GM12878 (cell line): ENCODE data around the gene RIC1. TPM values are rescaled to one million over a fixed set of nuclear protein-coding genes. Genes with fewer than 3 reads are reported as not detected.
A peak's percentile ranks its signal among the peaks of the same experiment; 100 is the strongest.

ENCODE experiments used
- ATAC-seq: fragments of 200-7000 bp; cut with Tn5 transposase; 3 replicates; pipeline ENCODE4 v1.9.1; 2020; ENCODE audit warnings: mild to moderate bottlenecking, moderate library complexity
- BruUV-seq: library from RNA; stranded (reverse); fragments of 400-500 nt; replicated peaks from 2 replicates; lab custom pipeline; 2021; lab: Mats Ljungman, UMichigan
- CTCF ChIA-PET: fragments of 300-600 bp; sonication (Branson Sonifier 250); formaldehyde crosslinking; extraction: SDS; loops from one replicate; lab custom pipeline; 2021; ENCODE audit warnings: inconsistent platforms; lab: Yijun Ruan, JAX
- POLR2A ChIA-PET: fragments of 350-600 bp; formaldehyde crosslinking; extraction: SDS; loops from one replicate; lab custom pipeline; 2021; ENCODE audit warnings: inconsistent platforms; lab: Charles Lee
- RAD21 ChIA-PET: fragments of 300-600 bp; sonication (Branson Sonifier 250); formaldehyde crosslinking; loops from one replicate; lab custom pipeline; 2023; ENCODE audit warnings: antibody characterized with exemption; ENCODE audit not compliant: unreplicated experiment; lab: Charles Lee
- SMC1A ChIA-PET: fragments of 300-600 bp; sonication (Branson Sonifier 250); formaldehyde crosslinking; loops from one replicate; lab custom pipeline; 2023; ENCODE audit not compliant: unreplicated experiment, uncharacterized antibody; lab: Charles Lee
- DNase-seq: peaks from one replicate; pipeline ENCODE4 v3.0.0-alpha.2; 2011; ENCODE audit warnings: low read depth, low spot score
- FAIRE-seq: peaks from 3 replicates; lab custom pipeline; 2011; peaks lifted over from hg19 to GRCh38; lab: Jason Lieb, UNC
- H2AFZ ChIP-seq: 2 replicates; pipeline ENCODE4 v1.6.0; 2011; ENCODE audit warnings: low read depth, low read length, control low read depth; ENCODE audit not compliant: control insufficient read depth
- H3K27ac ChIP-seq: 2 replicates; pipeline ENCODE4 v1.5.1; 2011; ENCODE audit warnings: control low read depth; ENCODE audit not compliant: control insufficient read depth, insufficient read depth
- H3K27me3 ChIP-seq, 2 experiments: replicated peaks in 1 of 2; 2 replicates each; pipeline versions ENCODE4 v1.6.0 to v1.6.1; 2011; ENCODE audit warnings: low read length in 1 of 2; ENCODE audit not compliant: control insufficient read depth in 2 of 2, insufficient read depth in 2 of 2
- H3K36me3 ChIP-seq, 2 experiments: 2 replicates each; pipeline ENCODE4 v1.5.1; 2011; ENCODE audit warnings: low read length in 1 of 2; ENCODE audit not compliant: control insufficient read depth in 2 of 2, insufficient read depth in 2 of 2
- H3K4me1 ChIP-seq: 2 replicates; pipeline ENCODE4 v1.6.1; 2011; ENCODE audit warnings: mild to moderate bottlenecking, low read length, moderate library complexity, mixed read lengths; ENCODE audit not compliant: control insufficient read depth, insufficient read depth
- H3K4me2 ChIP-seq: 2 replicates; pipeline ENCODE4 v1.6.0; 2011; ENCODE audit warnings: control low read depth; ENCODE audit not compliant: control insufficient read depth, insufficient read depth
- H3K4me3 ChIP-seq: fragments of 200-600 bp; sonication (generic); 2 replicates; pipeline ENCODE4 v1.5.1; 2016
- H3K79me2 ChIP-seq: 2 replicates; pipeline ENCODE4 v1.6.0; 2011; ENCODE audit warnings: low read length; ENCODE audit not compliant: control insufficient read depth, insufficient read depth
- H3K9ac ChIP-seq: 2 replicates; pipeline ENCODE4 v1.8.0; 2011; ENCODE audit warnings: low read length, control low read depth, mixed read lengths; ENCODE audit not compliant: control insufficient read depth, insufficient read depth
- H3K9me3 ChIP-seq: replicated peaks from 3 replicates; pipeline ENCODE4 v1.5.1; 2011; ENCODE audit warnings: mild to moderate bottlenecking, low read length; ENCODE audit not compliant: control insufficient read depth, insufficient read depth
- H4K20me1 ChIP-seq: 2 replicates; pipeline ENCODE4 v1.6.0; 2011; ENCODE audit not compliant: control insufficient read depth, insufficient read depth
- ATF2 ChIP-seq: IDR thresholded peaks from 2 replicates; pipeline ENCODE4 v1.6.1; 2012; ENCODE audit warnings: low read length, inconsistent platforms
- E2F4 ChIP-seq: IDR thresholded peaks from 2 replicates; pipeline ENCODE4 v1.6.1; 2012; ENCODE audit warnings: low read depth, low read length, improper control_type of control experiment
- FOXM1 ChIP-seq: IDR thresholded peaks from 2 replicates; pipeline ENCODE4 v1.6.1; 2012; ENCODE audit warnings: low read depth, mild to moderate bottlenecking, inconsistent platforms, low read length, moderate library complexity
- HSF1 ChIP-seq: fragments of 150-350 bp; IDR thresholded peaks from 2 replicates; pipeline ENCODE4 v1.6.1; 2014; ENCODE audit warnings: mild to moderate bottlenecking, low read depth, low read length
- JUNB ChIP-seq: IDR thresholded peaks from 2 replicates; pipeline ENCODE4 v1.6.1; 2016; ENCODE audit warnings: antibody characterized with exemption, mild to moderate bottlenecking
- TCF12 ChIP-seq: IDR thresholded peaks from 2 replicates; pipeline ENCODE4 v1.6.1; 2011; ENCODE audit warnings: low read depth, mild to moderate bottlenecking, low read length
- WGBS: methylation state at CpG from one replicate; pipeline ENCODE4 v1.1.6; 2016; ENCODE audit warnings: low lambda C conversion rate; ENCODE audit not compliant: insufficient replicate concordance, insufficient coverage; ENCODE audit errors: missing lambda C conversion rate; 5-methylcytosine and 5-hydroxymethylcytosine counted together
- in situ Hi-C: fragments of 300-500 bp; cut with MboI; formaldehyde crosslinking; loops from 9 replicates; pipeline ENCODE4 v1.14.3; 2018; ENCODE audit warnings: mixed read lengths
- intact Hi-C: fragments of 100-400 bp; cut with micrococcal nuclease; formaldehyde crosslinking; loops from one replicate; pipeline ENCODE4 v1.14.2; 2022; ENCODE audit not compliant: unreplicated experiment
- polyA plus RNA-seq, 11 experiments: library from polyadenylated mRNA; depleted of rRNA in 4 of 11; unstranded in 6 of 11; stranded (reverse) in 5 of 11; fragments of >200 nt; fragmentation: Nextera tagmentation in 4 of 11; fragmentation: Illumina TruSeq in 1 of 11; extraction: Ambion mirVana in 4 of 11; extraction: Trizol in 1 of 11; gene quantifications; 1 replicate in 1 of 11; 2 replicates in 10 of 11; pipeline versions ENCODE4 v1.2.1 to v1.2.3, GENCODE V29; 2011 to 2016; ENCODE audit warnings: inconsistent platforms in 2 of 11, missing spikeins in 2 of 11, low read depth in 1 of 11
- total RNA-seq, 4 experiments: library from RNA; depleted of rRNA in 3 of 4; stranded (reverse); fragments of >200 nt in 3 of 4; fragmentation: Illumina TruSeq in 1 of 4; extraction: Trizol in 1 of 4; gene quantifications; 2 replicates each; pipeline versions ENCODE4 v1.2.1 to v1.2.3, GENCODE V29; 2013 to 2021

The RIC1 gene
- total and polyA plus RNA-seq, 10 of the 15 experiments (the other 5 are each of a cell fraction or from before 2014, with no cell fraction given) = 6.2 to 59.8 (median 33.3) TPM

GRCh38 chr9:5644501-5644900 lies 15.6 kb downstream of the RIC1 start:
- H3K79me2 ChIP-seq = peaks cover 93% of the 10 kb centered on the region
- no peak for FAIRE-seq
- no peak overlapping the region for H3K9ac ChIP-seq
- H3K27ac ChIP-seq = no peak overlapping the region
- in situ Hi-C loops (no loop called here), intact Hi-C loops (no loop called here)
- TSS peak; percentile 2 for BruUV-seq
- 100% methylated on average over 1 of the region's 1 CpG for WGBS
- POLR2A ChIA-PET = interaction anchor here (0.9 to 1.0 kb wide), 2 partner anchors 12 to 56 kb away, joined by 3 read pairs; no protein-coding TSS in a partner anchor
- no peak overlapping the region for H3K4me2 ChIP-seq
- H2AFZ ChIP-seq = no peak overlapping the region
- ATAC-seq = peak; percentile 60
- CTCF ChIA-PET = no interaction called here
- no peak overlapping the region for H3K4me3 ChIP-seq
- no peaks in the 10 kb centered on the region for H3K27me3 ChIP-seq
- H3K9me3 ChIP-seq = peaks cover 20% of the 10 kb centered on the region
- no peaks in the 10 kb centered on the region; a peak in 1 of 4 replicates for H3K36me3 ChIP-seq
- no peaks in the 10 kb centered on the region for H3K4me1 ChIP-seq
- SMC1A ChIA-PET = interaction anchor here (3.6 kb wide), 1 partner anchor 12 kb away, joined by 9 read pairs; no protein-coding TSS in a partner anchor
- DNase-seq = no peak
- H4K20me1 ChIP-seq = no peaks in the 10 kb centered on the region
- RAD21 ChIA-PET = interaction anchor here (1.1 kb wide), 1 partner anchor 16 kb away, joined by 4 read pairs; no protein-coding TSS in a partner anchor
- TF ChIP-seq HSF1 (no peak), FOXM1 (no peak), E2F4 (no peak), ATF2 (no peak), JUNB (peak; percentile 48; the same call in 1 of the 2 replicates), TCF12 (no peak)
